NCI-H345 (cell line): ENCODE results near the gene RASAL2.
"Not testable (repeated sequence)": the region's sequence is repeated elsewhere in the genome, so short reads cannot be mapped to it uniquely, and the experiment has no call there.

ENCODE experiments used
- DNase-seq: peaks from one replicate; lab custom pipeline; 2025; lab: John Stamatoyannopoulos, UW

RASAL2 gene

GRCh38 chr1:178165196-178165595 lies 71.3 kb downstream of the RASAL2 start:
- no peak for DNase-seq

GRCh38 chr1:178166429-178167024 lies 72.6 kb downstream of the RASAL2 start:
- no peak for DNase-seq

- DNase-seq = no peak
Measured at GRCh38 chr1:178168536-178168935, 74.6 kb downstream of the RASAL2 start.

- DNase-seq = no peak
Measured at GRCh38 chr1:178169649-178170048, 75.7 kb downstream of the RASAL2 start.

GRCh38 chr1:178172939-178173338 lies 79.0 kb downstream of the RASAL2 start:
- DNase-seq = no peak

- no peak for DNase-seq
Measured at GRCh38 chr1:178174539-178174938, 80.6 kb downstream of the RASAL2 start.

GRCh38 chr1:178180405-178180804 lies 86.5 kb downstream of the RASAL2 start:
- DNase-seq = no peak

GRCh38 chr1:178183796-178184195 lies 89.9 kb downstream of the RASAL2 start:
- no peak for DNase-seq

- DNase-seq = no peak
Measured at GRCh38 chr1:178188306-178188705, 94.4 kb downstream of the RASAL2 start.

GRCh38 chr1:178189814-178190213 lies 95.9 kb downstream of the RASAL2 start:
- DNase-seq = peak; percentile 2

GRCh38 chr1:178190881-178191280 lies 97.0 kb downstream of the RASAL2 start:
- DNase-seq = no peak

- DNase-seq = no peak
Measured at GRCh38 chr1:178192686-178193085, 98.8 kb downstream of the RASAL2 start.

GRCh38 chr1:178196631-178197030 lies 102.7 kb downstream of the RASAL2 start:
- DNase-seq = no peak

- not testable (repeated sequence) for DNase-seq
Measured at GRCh38 chr1:178202095-178202494, 108.2 kb downstream of the RASAL2 start.

- not testable (repeated sequence) for DNase-seq
Measured at GRCh38 chr1:178202546-178202945, 108.6 kb downstream of the RASAL2 start.

GRCh38 chr1:178208269-178208856 lies 114.5 kb downstream of the RASAL2 start:
- DNase-seq = not testable (repeated sequence)

GRCh38 chr1:178209935-178210334 lies 116.0 kb downstream of the RASAL2 start:
- no peak for DNase-seq

GRCh38 chr1:178218550-178218949 lies 124.6 kb downstream of the RASAL2 start:
- no peak for DNase-seq

GRCh38 chr1:178220094-178220493 lies 126.2 kb downstream of the RASAL2 start:
- no peak for DNase-seq

GRCh38 chr1:178223289-178223688 lies 129.4 kb downstream of the RASAL2 start:
- DNase-seq = no peak

- DNase-seq = no peak
Measured at GRCh38 chr1:178224358-178224757, 130.5 kb downstream of the RASAL2 start.

- DNase-seq = no peak
Measured at GRCh38 chr1:178230881-178231409, 137.0 kb downstream of the RASAL2 start.

GRCh38 chr1:178232108-178232507 lies 138.2 kb downstream of the RASAL2 start:
- no peak for DNase-seq

GRCh38 chr1:178232949-178233348 lies 139.0 kb downstream of the RASAL2 start:
- DNase-seq = no peak
